ENCODE results near the gene PGAP3.
"Not testable (repeated sequence)": the region's sequence is repeated elsewhere in the genome, so short reads cannot be mapped to it uniquely, and the experiment has no call there.

Gene PGAP3

GRCh38 chr17:39714234-39714633 is 26.4 kb upstream of the PGAP3 start:
- DNase-seq = no peak

- DNase-seq = no peak
Observed at GRCh38 chr17:39711851-39712250, 24.0 kb upstream of the PGAP3 start.

DNA sequence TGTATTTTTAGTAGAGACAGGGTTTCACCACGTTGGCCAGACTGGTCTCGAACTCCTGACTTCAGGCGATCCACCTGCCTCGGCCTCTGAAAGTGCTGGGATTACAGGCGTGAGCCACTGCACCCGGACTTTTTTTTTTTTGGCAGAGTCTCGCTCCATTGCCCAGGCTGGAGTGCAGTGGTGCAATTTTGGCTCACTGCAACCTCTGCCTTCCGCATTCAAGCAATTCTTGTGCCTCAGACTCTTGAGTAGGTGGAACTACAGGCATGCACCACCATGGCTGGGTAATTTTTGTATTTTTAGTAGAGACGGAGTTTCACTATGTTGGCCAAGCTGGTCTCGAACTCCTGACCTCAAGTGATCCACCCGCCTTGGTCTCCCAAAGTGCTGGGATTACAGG is 23.2 kb upstream of the PGAP3 start:
- DNase-seq = not testable (repeated sequence)

- no peak for DNase-seq
Observed at GRCh38 chr17:39709998-39710964, 22.4 kb upstream of the PGAP3 start.

DNA sequence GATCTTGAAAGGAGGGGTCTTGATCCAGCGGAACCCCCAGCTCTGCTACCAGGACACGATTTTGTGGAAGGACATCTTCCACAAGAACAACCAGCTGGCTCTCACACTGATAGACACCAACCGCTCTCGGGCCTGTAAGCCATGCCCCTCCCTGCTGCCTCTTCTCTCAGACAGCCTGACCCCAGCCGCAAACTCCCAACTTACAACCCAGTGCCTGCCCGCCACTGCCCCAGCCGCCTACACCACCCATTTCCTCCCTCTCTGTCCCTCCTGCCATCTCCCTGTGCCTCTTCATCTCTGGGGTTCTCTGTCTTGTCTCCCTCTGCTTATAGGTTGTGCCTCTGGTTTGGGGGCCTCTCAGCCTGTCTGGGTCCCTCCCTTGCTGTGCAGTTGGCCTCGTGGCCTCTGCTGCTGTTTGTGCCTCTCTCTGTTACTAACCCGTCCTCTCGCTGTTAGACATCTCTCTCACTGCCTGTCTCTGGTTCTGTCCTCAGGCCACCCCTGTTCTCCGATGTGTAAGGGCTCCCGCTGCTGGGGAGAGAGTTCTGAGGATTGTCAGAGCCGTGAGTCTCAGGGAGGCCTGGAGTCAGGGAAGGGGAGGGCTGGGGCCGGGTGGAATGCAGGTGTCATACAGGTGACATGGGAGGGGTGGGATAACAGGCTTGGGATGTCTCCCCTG is 21.6 kb upstream of the PGAP3 start:
- DNase-seq = no peak

DNA sequence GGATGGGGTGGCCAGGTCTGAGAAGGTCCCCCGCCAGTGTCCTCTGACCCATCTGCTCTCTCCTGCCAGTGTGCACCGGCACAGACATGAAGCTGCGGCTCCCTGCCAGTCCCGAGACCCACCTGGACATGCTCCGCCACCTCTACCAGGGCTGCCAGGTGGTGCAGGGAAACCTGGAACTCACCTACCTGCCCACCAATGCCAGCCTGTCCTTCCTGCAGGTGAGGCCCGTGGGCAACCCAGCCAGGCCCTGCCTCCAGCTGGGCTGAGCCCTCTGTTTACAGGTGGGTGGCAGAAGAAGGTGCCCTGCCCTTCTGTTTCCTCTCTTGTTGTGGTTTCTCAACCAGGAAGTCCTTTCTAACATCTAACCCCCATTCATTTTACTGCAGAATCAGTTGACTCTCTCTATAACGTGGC is 19.1 kb upstream of the PGAP3 start:
- DNase-seq = no peak

DNA sequence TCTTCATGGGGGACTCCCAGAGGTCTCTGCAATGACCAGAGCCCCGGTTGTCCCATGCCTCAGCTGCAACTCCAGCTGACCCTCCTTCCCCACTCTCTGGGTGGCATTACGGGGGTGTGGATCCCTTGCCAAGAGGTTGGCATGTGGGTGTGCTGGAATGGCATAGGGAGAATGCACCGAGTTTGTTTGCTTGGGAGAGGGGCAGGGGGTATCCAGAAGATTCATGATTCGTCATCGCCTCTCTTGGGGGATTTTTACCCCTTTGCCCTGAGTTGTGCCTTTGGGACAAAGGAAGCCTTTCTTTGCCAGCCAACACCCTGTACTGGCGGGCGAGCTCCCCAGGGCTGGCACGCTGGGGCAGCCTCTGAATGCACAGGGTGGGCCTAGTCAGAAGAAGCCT is 18.5 kb upstream of the PGAP3 start:
- DNase-seq = no peak

DNA sequence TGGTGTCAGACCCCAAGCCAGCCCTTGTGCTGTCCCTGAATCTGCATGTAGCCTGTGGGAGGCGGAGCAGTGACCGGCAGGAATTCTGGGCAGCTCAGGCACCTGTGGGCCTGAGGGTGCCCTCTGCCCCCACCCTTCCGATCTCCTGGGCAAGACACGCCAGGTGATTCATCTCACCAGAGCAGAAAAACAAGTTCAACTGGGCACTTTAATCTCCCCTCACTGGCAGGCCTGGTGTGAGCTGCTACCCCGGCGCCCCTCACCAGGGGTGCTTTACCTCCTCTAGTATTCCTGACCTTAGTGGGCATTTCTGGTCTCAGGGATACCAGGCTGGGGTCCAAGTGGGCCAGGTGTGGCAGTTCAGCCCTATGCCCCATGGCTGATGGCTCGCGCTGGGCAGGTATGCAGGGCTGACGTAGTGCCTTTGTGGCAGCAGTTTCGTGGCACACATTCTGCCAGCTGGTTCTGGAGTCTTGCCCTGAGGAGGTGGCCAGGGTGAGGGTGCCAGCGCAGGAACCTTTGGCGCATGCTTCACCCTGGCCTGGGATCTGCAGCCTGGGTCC is 18.0 kb upstream of the PGAP3 start:
- no peak for DNase-seq

DNA sequence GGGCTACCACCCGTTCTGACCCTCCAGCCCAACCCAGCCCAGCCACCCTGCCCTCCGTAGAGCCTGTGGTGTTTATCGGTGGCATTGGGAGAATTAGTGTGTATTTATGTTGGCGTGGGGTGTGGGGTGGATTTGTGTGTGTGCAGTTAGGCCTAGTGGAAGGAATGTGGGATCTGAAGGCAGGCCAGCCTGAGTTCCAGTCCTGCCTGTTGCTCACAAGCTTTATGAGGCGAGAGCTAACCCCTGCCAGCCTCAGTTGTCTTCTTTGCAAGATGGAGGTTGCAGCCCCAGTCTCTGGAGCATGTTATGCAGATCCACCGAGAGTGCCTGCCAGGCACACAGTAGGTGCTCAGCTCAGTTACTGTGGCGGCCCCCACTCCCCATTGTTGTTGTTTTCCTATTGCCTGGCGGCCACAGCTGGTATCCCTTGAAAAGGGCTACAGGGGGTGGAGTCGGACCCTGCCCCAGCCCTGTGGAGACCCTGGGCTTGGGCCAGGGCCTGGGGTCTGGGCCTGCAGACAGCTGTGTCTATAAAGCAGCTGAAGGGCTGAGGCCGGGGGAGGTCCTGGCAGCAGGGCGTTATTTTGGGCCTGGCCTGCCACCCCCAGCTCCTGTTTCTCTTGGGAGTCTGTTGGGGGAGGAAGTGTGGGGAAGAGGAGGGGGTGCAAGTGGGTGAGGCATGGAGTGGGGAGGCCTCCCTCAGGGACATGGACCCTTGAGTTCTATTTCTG is 17.1 kb upstream of the PGAP3 start:
- DNase-seq = no peak

DNA sequence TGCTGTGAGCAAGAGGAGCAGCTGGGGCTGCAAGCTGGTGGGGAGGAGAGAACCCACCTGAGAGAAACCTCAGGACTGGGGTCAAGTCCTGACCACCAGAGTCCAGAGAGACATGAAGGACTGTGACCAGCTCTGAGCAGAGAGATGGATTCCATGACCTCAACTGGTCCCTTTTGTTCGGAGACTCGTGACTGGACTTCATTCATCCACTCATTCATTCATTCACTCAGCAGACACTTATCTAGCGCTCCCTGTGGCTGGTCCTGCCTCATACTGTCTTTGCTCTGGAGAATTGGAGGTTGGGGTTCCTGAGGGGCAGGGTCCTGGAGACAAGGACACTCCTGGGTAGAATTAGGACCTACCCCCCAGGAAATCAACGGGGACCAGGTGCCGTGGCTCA is 16.1 kb upstream of the PGAP3 start:
- DNase-seq = no peak

DNA sequence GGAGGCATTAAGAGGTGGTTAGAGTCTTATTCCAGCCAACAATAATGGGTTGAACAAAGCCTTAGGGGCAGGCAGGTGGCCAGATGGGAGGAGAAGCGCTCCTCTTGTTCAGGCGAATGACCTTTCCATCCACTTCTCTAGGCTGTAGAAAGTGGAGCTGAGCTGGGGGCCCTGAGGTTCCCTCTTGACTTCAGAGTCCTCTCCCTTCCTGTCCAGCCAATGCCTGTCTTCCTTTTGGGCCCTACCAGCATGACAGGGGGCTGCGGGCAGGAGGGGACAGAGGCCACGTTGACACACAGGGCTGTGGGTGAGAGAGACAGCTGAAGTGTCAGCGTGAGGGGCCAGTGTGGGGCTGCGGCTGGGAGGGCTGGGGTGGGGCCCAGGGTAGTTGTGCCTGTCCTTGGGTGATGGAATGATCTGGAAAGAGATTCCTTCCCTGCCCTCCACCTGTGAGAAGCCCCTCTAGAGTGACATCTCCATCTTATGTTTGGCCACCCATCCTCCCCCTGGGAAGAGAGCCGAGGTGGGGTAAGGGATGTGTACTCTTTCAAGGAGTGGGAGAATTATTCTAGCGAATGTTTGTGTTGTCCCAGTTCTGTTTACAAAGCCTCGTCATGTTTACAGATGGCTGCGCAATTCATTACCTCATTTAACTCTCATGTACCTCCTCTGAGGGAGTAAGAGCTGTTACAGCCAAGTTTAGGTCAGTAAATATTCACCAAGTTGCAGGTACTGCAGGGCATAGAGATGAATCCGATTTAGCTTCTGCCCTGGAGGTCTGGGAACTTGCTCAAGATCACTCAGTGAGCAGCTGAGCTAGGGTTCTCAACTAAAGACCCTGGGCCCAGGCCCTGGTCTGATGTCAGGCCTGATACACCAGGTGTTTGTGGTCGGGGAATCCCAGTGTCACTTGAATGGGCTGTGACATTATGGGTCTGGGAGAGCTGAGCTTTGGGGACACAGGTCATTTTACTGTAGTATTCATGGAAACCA is 15.3 kb upstream of the PGAP3 start:
- no peak for DNase-seq

GRCh38 chr17:39701784-39702422 is 14.0 kb upstream of the PGAP3 start:
- DNase-seq = no peak

GRCh38 chr17:39701012-39701783 is 13.3 kb upstream of the PGAP3 start:
- no peak for DNase-seq

DNA sequence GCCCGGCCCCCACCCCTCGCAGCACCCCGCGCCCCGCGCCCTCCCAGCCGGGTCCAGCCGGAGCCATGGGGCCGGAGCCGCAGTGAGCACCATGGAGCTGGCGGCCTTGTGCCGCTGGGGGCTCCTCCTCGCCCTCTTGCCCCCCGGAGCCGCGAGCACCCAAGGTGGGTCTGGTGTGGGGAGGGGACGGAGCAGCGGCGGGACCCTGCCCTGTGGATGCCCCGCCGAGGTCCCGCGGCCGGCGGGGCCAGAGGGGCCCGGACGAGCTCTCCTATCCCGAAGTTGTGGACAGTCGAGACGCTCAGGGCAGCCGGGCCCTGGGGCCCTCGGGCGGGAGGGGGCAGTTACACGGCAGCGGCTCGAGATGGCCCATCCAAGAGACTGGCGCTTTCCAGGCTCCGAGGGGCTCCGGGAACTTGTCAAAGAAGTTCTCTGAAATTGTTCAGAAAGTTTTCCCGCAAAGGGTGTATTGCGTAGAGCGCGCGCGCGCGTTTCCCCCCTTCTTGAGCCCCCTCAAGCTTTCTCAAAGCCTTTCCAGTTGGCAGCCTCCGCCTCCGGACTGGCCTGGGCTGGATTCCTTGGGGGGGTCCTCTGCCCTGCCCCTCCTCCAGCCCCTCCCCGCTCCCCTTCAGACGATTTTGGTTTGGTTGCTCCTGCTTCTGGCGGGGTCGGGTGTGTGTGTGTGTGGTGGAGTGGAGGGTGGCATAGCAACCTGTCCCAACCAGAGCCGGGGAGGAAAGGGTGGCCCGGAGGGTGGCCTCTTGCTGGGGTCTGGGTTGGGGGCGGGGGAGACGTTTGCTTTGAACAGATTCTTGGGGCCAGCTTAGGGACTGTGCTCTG is 12.5 kb upstream of the PGAP3 start:
- DNase-seq = no peak

GRCh38 chr17:39699818-39700147 is 11.9 kb upstream of the PGAP3 start, which contains the start of gene ERBB2:
Gene ERBB2, plus strand, starts transcription at chr17:39700064. Its CDS starts 175 bp downstream, at chr17:39700239.
- peak; percentile 87 for DNase-seq

DNA sequence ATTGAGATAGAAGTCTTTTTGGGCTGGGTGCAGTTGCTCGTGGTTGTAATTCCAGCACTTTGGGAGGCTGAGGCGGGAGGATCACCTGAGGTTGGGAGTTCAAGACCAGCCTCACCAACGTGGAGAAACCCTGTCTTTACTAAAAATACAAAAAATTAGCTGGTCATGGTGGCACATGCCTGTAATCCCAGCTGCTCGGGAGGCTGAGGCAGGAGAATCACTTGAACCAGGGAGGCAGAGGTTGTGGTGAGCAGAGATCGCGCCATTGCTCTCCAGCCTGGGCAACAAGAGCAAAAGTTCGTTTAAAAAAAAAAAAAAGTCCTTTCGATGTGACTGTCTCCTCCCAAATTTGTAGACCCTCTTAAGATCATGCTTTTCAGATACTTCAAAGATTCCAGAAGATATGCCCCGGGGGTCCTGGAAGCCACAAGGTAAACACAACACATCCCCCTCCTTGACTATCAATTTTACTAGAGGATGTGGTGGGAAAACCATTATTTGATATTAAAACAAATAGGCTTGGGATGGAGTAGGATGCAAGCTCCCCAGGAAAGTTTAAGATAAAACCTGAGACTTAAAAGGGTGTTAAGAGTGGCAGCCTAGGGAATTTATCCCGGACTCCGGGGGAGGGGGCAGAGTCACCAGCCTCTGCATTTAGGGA is 11.4 kb upstream of the PGAP3 start:
- DNase-seq = not testable (repeated sequence)

DNA sequence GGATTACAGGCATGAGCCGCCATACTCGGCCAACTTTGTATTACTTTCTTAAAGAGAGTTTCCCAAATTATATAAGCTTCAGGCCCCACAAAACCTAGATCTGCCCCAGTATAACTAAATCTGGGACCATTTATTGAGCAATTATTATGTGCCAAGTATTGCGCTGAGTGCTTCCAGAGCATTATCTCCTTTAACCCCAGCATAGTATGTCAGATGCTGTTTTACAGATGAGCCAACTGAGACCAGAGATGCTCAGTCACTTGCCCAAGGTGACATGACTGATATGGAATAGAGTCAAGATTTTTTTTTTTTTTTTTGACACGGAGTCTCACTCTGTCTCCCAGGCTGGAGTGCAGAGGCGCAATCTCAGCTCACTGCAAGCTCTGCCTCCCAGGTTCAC is 10.1 kb upstream of the PGAP3 start:
- no peak for DNase-seq

DNA sequence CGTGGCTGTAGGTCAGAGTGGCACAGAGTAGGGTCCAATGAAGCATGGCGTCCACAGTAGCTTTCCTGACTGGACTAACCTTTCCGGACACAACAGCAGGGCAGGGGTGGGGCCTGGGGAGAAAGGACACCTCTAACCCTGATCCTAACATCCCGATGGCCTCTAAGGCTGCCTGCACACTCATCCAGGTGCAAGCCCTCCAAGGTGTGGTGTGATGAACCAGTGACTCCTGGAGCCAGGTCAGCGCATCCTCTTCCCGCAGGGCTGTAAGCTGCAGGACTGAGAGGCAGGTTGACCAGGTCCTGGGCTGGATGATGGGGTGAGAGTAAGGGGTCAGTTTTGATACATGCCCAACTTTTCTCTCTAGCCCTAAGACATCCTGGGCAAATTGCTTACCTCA is 8.9 kb upstream of the PGAP3 start:
- no peak for DNase-seq

GRCh38 chr17:39695089-39695474 is 7.2 kb upstream of the PGAP3 start:
- no peak for DNase-seq

All from NCI-H226 (cell line).